Suppressor macrophage treated with lipopolysaccharide for 4 hours (primary cell): ENCODE data around the gene DCAF12.
"Not testable (repeated sequence)": the region's sequence is repeated elsewhere in the genome, so short reads cannot be mapped to it uniquely, and the experiment has no call there.

Source experiments
- DNase-seq: peaks from one replicate; pipeline ENCODE4 v3.0.0-alpha.2; 2020

Gene DCAF12

GRCh38 chr9:34059281-34059680 is 67.2 kb downstream of the DCAF12 start:
- no peak for DNase-seq

- DNase-seq: no peak
Observed at GRCh38 chr9:34049630-34050384, 76.7 kb downstream of the DCAF12 start.

GRCh38 chr9:34048727-34049629 is 77.5 kb downstream of the DCAF12 start, which contains the start of gene UBAP2:
TSS of gene UBAP2 (minus strand) at chr9:34048887. CDS start at chr9:34017148, 31,739 bp downstream.
- peak; percentile 97 for DNase-seq

DNA sequence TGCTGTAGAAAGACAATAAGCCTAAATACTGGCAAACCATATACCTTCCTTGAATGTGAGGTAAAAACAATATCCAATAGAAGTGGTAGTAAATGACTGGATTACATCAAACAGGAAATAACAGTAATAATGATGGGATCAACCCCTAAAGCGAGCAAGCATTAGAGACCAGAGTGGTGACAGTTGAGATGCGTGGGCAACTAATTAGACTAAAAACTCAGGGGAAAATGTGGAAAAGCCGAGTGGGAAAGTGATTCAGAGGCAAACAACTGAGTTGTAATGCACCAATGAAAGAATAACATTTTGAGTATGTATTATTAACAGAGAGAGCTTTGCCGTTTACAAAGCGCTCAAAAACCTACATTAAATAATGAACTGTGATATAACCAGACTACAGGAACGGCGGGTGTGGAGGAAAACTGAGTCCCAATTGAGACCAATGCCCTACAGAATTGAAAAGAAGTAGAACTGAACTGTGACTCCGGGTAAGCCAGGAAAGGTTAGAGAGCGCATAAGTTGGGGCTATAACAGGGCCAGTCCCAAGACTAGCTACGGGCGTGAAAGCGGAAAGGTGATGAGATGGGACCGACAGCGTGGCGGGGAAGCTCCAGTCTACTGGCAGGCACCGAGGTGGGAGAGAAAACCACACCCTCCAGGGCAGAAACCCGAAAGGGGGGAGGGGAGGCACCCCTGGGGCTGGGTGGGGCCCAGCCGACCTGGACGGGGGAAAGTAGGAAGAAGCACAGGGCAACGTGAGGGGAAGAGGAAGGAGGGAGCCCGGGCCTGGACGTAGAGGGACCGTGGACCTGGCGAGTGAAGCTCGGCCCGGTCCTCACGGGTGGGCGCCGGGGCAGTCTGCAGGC is 78.4 kb downstream of the DCAF12 start:
- DNase-seq: peak; percentile 50

DNA sequence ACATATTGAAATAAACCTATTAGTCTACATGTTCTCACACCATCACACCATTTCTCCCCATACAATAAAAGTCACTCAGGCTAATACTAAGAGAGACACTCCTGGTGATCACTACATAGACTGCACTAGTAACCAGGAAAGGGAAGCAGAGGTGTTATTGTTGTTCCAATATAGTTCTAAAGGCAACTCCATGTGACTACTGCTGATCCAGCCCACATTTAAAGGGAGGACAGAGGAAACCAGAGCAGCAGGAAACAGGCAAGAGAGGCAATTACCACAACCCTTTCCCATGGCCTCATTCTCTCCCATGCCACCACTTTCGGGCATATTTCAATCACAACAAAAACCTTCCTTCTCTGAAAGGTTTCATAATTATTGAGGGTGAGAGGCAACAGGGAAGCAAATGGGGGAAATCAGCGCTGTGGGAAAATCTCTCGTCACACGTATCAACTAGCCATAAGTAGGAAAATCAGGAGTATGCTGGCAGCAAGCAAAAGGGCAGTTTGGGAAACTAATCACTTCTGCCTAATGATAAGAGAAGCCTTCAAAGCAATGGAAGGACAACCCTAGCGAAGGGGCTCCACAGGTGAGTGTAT is 79.6 kb downstream of the DCAF12 start:
- peak; percentile 60 for DNase-seq

- DNase-seq: no peak
Observed at GRCh38 chr9:34045903-34046302, 80.6 kb downstream of the DCAF12 start.

DNA sequence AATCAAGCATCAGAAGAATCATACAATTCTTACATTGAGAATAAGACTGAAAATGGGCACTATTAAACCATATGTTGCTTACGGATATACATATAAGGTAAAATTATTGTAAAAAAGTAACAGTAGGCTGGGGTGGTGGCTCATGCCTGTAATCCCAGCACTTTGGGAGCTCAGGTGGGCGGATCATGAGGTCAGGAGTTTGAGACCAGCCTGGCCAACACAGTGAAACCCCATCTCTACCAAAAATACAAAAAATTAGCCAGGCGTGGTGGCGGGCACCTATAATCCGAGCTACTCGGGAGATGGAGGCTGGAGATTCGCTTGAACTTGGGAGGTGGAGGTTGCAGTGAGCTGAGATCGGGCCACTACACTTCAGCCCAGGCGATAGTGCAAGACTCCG is 84.4 kb downstream of the DCAF12 start:
- DNase-seq: not testable (repeated sequence)

DNA sequence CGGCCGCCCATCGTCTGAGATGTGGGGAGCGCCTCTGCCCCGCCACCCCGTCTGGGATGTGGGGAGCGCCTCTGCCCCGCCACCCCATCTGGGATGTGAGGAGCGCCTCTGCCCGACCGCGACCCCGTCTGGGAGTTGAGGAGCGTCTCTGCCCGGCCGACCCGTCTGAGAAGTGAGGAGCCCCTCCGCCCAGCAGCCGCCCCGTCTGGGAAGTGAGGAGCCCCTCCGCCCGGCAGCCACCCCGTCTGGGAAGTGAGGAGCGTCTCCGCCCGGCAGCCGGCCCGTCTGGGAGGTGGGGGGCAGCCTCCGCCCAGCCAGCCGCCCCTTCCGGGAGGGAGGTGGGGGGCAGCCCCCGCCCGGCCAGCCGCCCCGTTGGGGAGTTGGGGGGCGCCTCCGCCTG is 87.6 kb downstream of the DCAF12 start:
- not testable (repeated sequence) for DNase-seq

GRCh38 chr9:34037626-34038025 is 88.9 kb downstream of the DCAF12 start:
- no peak for DNase-seq

DNA sequence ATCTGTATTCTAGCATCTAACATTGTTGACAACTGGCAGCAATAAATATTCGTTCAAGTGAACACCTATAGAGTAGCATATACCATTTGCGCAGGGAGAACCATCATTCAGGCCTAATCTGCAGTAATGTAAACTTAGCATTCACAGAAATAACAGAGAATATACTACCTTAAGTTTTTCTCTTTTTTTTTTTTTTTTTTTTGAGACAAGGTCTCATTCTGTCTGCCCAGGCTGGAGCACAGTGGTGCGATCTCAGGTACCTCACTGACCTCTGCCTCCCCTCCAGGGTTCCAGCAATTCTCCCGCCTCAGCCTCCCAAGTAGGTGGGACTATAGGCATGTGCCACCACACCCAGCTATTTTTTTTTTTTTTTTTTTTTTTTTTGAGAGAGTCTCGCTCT is 89.9 kb downstream of the DCAF12 start:
- no peak for DNase-seq
